CD4-positive, alpha-beta T cell (primary cell): ENCODE measurements around the gene HOXA9. TPM values are rescaled to one million over a fixed set of nuclear protein-coding genes. Genes with fewer than 3 reads are reported as not detected.

Experiments used
- ATAC-seq: fragments of 200-7000 bp; cut with Tn5 transposase; one replicate; pipeline ENCODE4 v1.10.0; 2022; ENCODE audit warnings: mild to moderate bottlenecking; ENCODE audit not compliant: poor library complexity
- CTCF ChIA-PET: fragments of 350-600 bp; sonication (Branson Sonifier 250); formaldehyde crosslinking; loops from one replicate; lab custom pipeline; 2021; ENCODE audit warnings: antibody characterized with exemption, inconsistent platforms; lab: Charles Lee
- POLR2A ChIA-PET: fragments of 350-600 bp; sonication (Branson Sonifier 250); formaldehyde crosslinking; loops from one replicate; lab custom pipeline; 2021; ENCODE audit warnings: antibody characterized with exemption, inconsistent platforms; lab: Charles Lee
- DNase-seq, 14 experiments: peaks; one replicate each; pipeline ENCODE4 v3.0.0-alpha.2; 2013 to 2020; ENCODE audit warnings: mixed read lengths in 2 of 14
- H3K27ac ChIP-seq, 2 donors: one replicate each; pipeline versions ENCODE4 v1.5.1 to v1.7.0; 2013; ENCODE audit warnings: low read length in 2 of 2, low read depth in 1 of 2, mild to moderate bottlenecking in 1 of 2
- H3K27me3 ChIP-seq, 2 experiments: 1 replicate in 1 of 2; 2 replicates in 1 of 2; pipeline versions ENCODE4 v1.6.1 to v1.7.0; 2013; ENCODE audit warnings: low read length in 2 of 2, control low read depth in 1 of 2, mild to moderate bottlenecking in 1 of 2, moderate library complexity in 1 of 2; ENCODE audit not compliant: insufficient read depth in 2 of 2, control insufficient read depth in 1 of 2
- H3K36me3 ChIP-seq: one replicate; pipeline ENCODE4 v1.6.1; 2013; ENCODE audit warnings: low read length, control low read depth; ENCODE audit not compliant: insufficient read depth
- H3K4me1 ChIP-seq: one replicate; pipeline ENCODE4 v1.6.1; 2013; ENCODE audit warnings: low read length, control low read depth; ENCODE audit not compliant: insufficient read depth
- H3K4me3 ChIP-seq: one replicate; pipeline ENCODE4 v1.5.1; 2013; ENCODE audit warnings: mild to moderate bottlenecking, low read length, moderate library complexity
- H3K9me3 ChIP-seq, 2 experiments: 1 replicate in 1 of 2; 2 replicates in 1 of 2; pipeline versions ENCODE4 v1.6.1 to v1.7.0; 2013; ENCODE audit warnings: low read length in 2 of 2, mild to moderate bottlenecking in 2 of 2, control low read depth in 1 of 2, moderate library complexity in 1 of 2; ENCODE audit not compliant: control insufficient read depth in 1 of 2, insufficient read depth in 1 of 2
- H3K27ac Mint-ChIP-seq: one replicate; pipeline ENCODE4 v1.8.0; 2020; ENCODE audit warnings: mixed read lengths
- H3K27me3 Mint-ChIP-seq: one replicate; pipeline ENCODE4 v1.8.0; 2021; ENCODE audit warnings: mixed read lengths
- H3K36me3 Mint-ChIP-seq: one replicate; pipeline ENCODE4 v1.8.0; 2021; ENCODE audit warnings: low read depth, mixed read lengths
- H3K4me1 Mint-ChIP-seq: one replicate; pipeline ENCODE4 v1.8.0; 2021; ENCODE audit warnings: low read depth, mixed read lengths
- H3K4me3 Mint-ChIP-seq: one replicate; pipeline ENCODE4 v1.8.0; 2020; ENCODE audit warnings: mild to moderate bottlenecking, mixed read lengths
- H3K9me3 Mint-ChIP-seq: one replicate; pipeline ENCODE4 v1.8.0; 2020; ENCODE audit warnings: mixed read lengths
- CTCF ChIP-seq: fragments of 200-600 bp; IDR thresholded peaks from one replicate; pipeline ENCODE4 v1.8.0; 2022; ENCODE audit warnings: antibody characterized with exemption, mild to moderate bottlenecking
- intact Hi-C, 2 experiments: fragments of 100-400 bp; cut with DNase I in 1 of 2; cut with micrococcal nuclease in 1 of 2; formaldehyde crosslinking; loops; one replicate each; pipeline versions ENCODE4 v1.15.1 to v1.9.0; 2023 to 2025; cut with DNase I, micrococcal nuclease
- total RNA-seq, 174 experiments: library from RNA in 2 of 174; stranded (reverse) in 2 of 174; gene quantifications; one replicate each; pipeline ENCODE4 v1.2.3 and lab custom pipeline; 2021 to 2026

HOXA9 gene
- total RNA-seq, 2 experiments from 2014 or later: not detected

- ATAC-seq (no peak), DNase-seq (no peak)
- intact Hi-C loops: no loop called here
- H3K4me1 ChIP-seq: peaks cover 10% of the 10 kb centered on the region
- no peak overlapping the region for H3K27ac ChIP-seq
- ChIA-PET CTCF (no interaction called here), POLR2A (no interaction called here)
- Mint-ChIP-seq H3K27me3 (peaks cover 69% of the 10 kb centered on the region), H3K4me3 (peak overlapping the region; percentile 61), H3K9me3 (no peaks in the 10 kb centered on the region), H3K36me3 (no peaks in the 10 kb centered on the region), H3K27ac (no peak overlapping the region), H3K4me1 (no peaks in the 10 kb centered on the region)
- no peak for TF ChIP-seq CTCF
- no peaks in the 10 kb centered on the region for H3K36me3 ChIP-seq
- peaks cover 0 to 10% of the 10 kb centered on the region in 2 experiments for H3K9me3 ChIP-seq
- no peak overlapping the region for H3K4me3 ChIP-seq
- H3K27me3 ChIP-seq: peaks cover 16 to 28% of the 10 kb centered on the region in 2 experiments
Observed at GRCh38 chr7:27128776-27129728, 36.3 kb downstream of the HOXA9 start.

- peaks cover 60% of the 10 kb centered on the region for H3K27me3 Mint-ChIP-seq
- Histone ChIP-seq H3K27ac (no peak overlapping the region), H3K4me1 (peaks cover 10% of the 10 kb centered on the region), H3K36me3 (no peaks in the 10 kb centered on the region), H3K27me3 (peaks cover 16 to 22% of the 10 kb centered on the region in 2 experiments), H3K4me3 (no peak overlapping the region), H3K9me3 (peaks cover 0 to 14% of the 10 kb centered on the region in 2 experiments)
- TF ChIP-seq CTCF: no peak
- ChIA-PET CTCF (no interaction called here), POLR2A (interaction anchor here (0.6 kb wide), 1 partner anchor 873 kb away, joined by 3 read pairs; no protein-coding TSS in a partner anchor)
- H3K9me3 Mint-ChIP-seq: no peaks in the 10 kb centered on the region
- no peaks in the 10 kb centered on the region for H3K4me1 Mint-ChIP-seq
- intact Hi-C loops: no loop called here
- DNase-seq: no peak
- H3K27ac Mint-ChIP-seq: no peak overlapping the region
- no peaks in the 10 kb centered on the region for H3K36me3 Mint-ChIP-seq
- no peak overlapping the region for H3K4me3 Mint-ChIP-seq
- ATAC-seq: no peak
Observed at GRCh38 chr7:27128034-27128433, 37.3 kb downstream of the HOXA9 start.

GRCh38 chr7:27126596-27127327 is 38.6 kb downstream of the HOXA9 start:
- Histone ChIP-seq H3K27ac (no peak overlapping the region), H3K4me1 (peaks cover 10% of the 10 kb centered on the region), H3K27me3 (peaks cover 16 to 17% of the 10 kb centered on the region in 2 experiments), H3K4me3 (no peak overlapping the region), H3K36me3 (no peaks in the 10 kb centered on the region), H3K9me3 (peaks cover 0 to 14% of the 10 kb centered on the region in 2 experiments)
- no peak for TF ChIP-seq CTCF
- intact Hi-C loops: no loop called here
- Mint-ChIP-seq H3K4me3 (no peak overlapping the region), H3K27ac (no peak overlapping the region), H3K4me1 (no peaks in the 10 kb centered on the region), H3K9me3 (no peaks in the 10 kb centered on the region), H3K27me3 (peaks cover 48% of the 10 kb centered on the region), H3K36me3 (no peaks in the 10 kb centered on the region)
- CTCF ChIA-PET: no interaction called here
- no peak for ATAC-seq
- DNase-seq: no peak
- POLR2A ChIA-PET: no interaction called here
